ENCODE measurements around the gene PRDX5. TPM values are rescaled to one million over a fixed set of nuclear protein-coding genes. Genes with fewer than 3 reads are reported as not detected.

The PRDX5 gene
- total RNA-seq, 4 donors from 2014 or later, result 179 to 260 (median 181) TPM

- peak overlapping the region; percentile 44 to 89 for H3K4me3 ChIP-seq
- H3K36me3 ChIP-seq, result peaks cover 0 to 52% of the 10 kb centered on the region in 2 donors
- peak overlapping the region; percentile 78 to 97 (median 96) for H3K27ac ChIP-seq
- H3K4me1 ChIP-seq, result peaks cover 0 to 59% (median 14%) of the 10 kb centered on the region in 3 donors
- ATAC-seq, result no peak
- no peak for TF ChIP-seq EP300 (IDR thresholded peaks at IDR 0.05)
- TF ChIP-seq CTCF (IDR thresholded peaks at IDR 0.05), result no peak
- no peak for TF ChIP-seq POLR2A (IDR thresholded peaks at IDR 0.05)
- no peak for TF ChIP-seq POLR2AphosphoS5 (IDR thresholded peaks at IDR 0.05)
- H3K27me3 ChIP-seq, result no peaks in the 10 kb centered on the region
- no peaks in the 10 kb centered on the region for H3K9me3 ChIP-seq
- 14 to 26% methylated on average over 6 to 8 of the region's 32 CpGs for WGBS, 2 donors (ENCODE audit: low coverage in 1 of 2)
These were observed 1.1 kb upstream of the PRDX5 start for GRCh38 chr11:64316672-64317324.

DNA sequence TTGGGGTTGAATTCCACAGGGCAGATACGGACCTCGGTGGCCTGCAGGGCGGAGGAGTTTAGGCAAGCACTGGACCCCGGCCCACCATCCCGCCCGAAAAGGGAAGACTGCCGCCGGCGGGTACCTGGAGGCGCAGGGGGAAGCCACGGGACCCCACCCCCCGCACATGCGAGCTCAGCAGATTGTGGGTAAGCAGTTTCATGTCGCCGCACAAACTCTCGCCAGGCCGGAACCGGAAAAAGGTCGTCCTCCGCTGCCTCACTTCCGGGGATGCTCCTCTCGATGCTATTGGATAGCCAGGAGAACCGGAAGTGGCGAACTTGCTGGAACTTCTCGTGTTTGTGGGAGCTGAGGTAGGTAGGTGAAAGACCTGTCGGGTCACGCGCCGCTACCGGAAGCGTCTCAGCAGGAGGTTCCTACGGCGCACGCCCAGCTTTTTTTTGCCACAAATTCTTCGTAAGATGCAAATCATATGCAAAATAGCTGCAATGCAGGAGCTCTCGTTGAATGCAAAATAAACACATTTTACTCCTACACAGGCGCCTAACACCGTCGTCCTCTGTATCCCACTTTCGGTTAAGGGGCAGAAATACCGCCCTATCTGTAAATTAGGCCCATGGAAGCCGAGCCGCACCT is 478 bp upstream of the PRDX5 start, which contains the start of gene TRMT112:
Gene TRMT112 (minus strand): TSS at position 235 of the 636 bp plus-strand sequence. CDS start 33 bp downstream, at position 202.
- H3K9me3 ChIP-seq, result no peaks in the 10 kb centered on the region
- peak; percentile 89 for ATAC-seq
- 0 to 2% methylated on average over 1 to 11 of the region's 43 CpGs for WGBS, 2 donors (ENCODE audit: low coverage in 1 of 2)
- peak within 1 kb of the TSS; percentile 44 to 89 for H3K4me3 ChIP-seq
- TF ChIP-seq POLR2A (IDR thresholded peaks at IDR 0.05) (peak; percentile 80 to 84), CTCF (IDR thresholded peaks at IDR 0.05) (no peak), POLR2AphosphoS5 (IDR thresholded peaks at IDR 0.05) (peak; percentile 95), EP300 (IDR thresholded peaks at IDR 0.05) (no peak)
- no peaks in the 10 kb centered on the region for H3K27me3 ChIP-seq
- H3K36me3 ChIP-seq, result peaks cover 0 to 58% of the 10 kb centered on the region in 2 donors
- peaks cover 0 to 56% (median 14%) of the 10 kb centered on the region in 3 donors for H3K4me1 ChIP-seq
- peak within 1 kb of the TSS; percentile 78 to 97 (median 96) for H3K27ac ChIP-seq

GRCh38 chr11:64318766-64319761 is 1.1 kb downstream of the PRDX5 start:
- Histone ChIP-seq H3K27me3 (no peaks in the 10 kb centered on the region), H3K4me3 (peak overlapping the region; percentile 44 to 89), H3K27ac (peak overlapping the region; percentile 78 to 97 (median 96)), H3K4me1 (peaks cover 0 to 40% (median 14%) of the 10 kb centered on the region in 3 donors), H3K9me3 (no peaks in the 10 kb centered on the region), H3K36me3 (peaks cover 0 to 57% of the 10 kb centered on the region in 2 donors)
- TF ChIP-seq POLR2AphosphoS5 (IDR thresholded peaks at IDR 0.05) (no peak), CTCF (IDR thresholded peaks at IDR 0.05) (no peak), POLR2A (IDR thresholded peaks at IDR 0.05) (no peak), EP300 (IDR thresholded peaks at IDR 0.05) (no peak)
- no peak for ATAC-seq
- WGBS, 2 donors (ENCODE audit: low coverage in 1 of 2), result 8 to 25% methylated on average over 9 to 10 of the region's 19 CpGs

- Histone ChIP-seq H3K27ac (no peak overlapping the region), H3K4me1 (peaks cover 0 to 31% (median 14%) of the 10 kb centered on the region in 3 donors), H3K9me3 (no peaks in the 10 kb centered on the region), H3K4me3 (no peak overlapping the region), H3K36me3 (peaks cover 0 to 42% of the 10 kb centered on the region in 2 donors), H3K27me3 (no peaks in the 10 kb centered on the region)
- ATAC-seq, result no peak
- 93% methylated on average over 3 of the region's 7 CpGs; no CpG with 5 or more reads in 1 of the 2 donors for WGBS, 2 donors (ENCODE audit: low coverage in 1 of 2)
- no peak for TF ChIP-seq CTCF (IDR thresholded peaks at IDR 0.05)
- TF ChIP-seq POLR2AphosphoS5 (IDR thresholded peaks at IDR 0.05), result no peak
- TF ChIP-seq POLR2A (IDR thresholded peaks at IDR 0.05), result no peak
- no peak for TF ChIP-seq EP300 (IDR thresholded peaks at IDR 0.05)
These were observed 2.6 kb downstream of the PRDX5 start for GRCh38 chr11:64320556-64320955.
